H1 (cell line): ENCODE data around the gene TNFSF11. TPM values are rescaled to one million over a fixed set of nuclear protein-coding genes. Genes with fewer than 3 reads are reported as not detected.

Experiments used
- BACH1 ChIP-seq: IDR thresholded peaks from 2 replicates; pipeline ENCODE4 v1.6.1; 2012; ENCODE audit warnings: low read length, improper control_type of control experiment
- RFX5 ChIP-seq: IDR thresholded peaks from 2 replicates; pipeline ENCODE4 v1.6.1; 2011; ENCODE audit warnings: low read depth, low read length, improper control_type of control experiment, borderline replicate concordance
- SIX5 ChIP-seq: IDR thresholded peaks from 2 replicates; pipeline ENCODE4 v1.6.1; 2011; ENCODE audit warnings: mild to moderate bottlenecking, low read depth, low read length
- YY1 ChIP-seq: IDR thresholded peaks from 2 replicates; pipeline ENCODE4 v1.6.1; 2011; ENCODE audit warnings: low read depth, mild to moderate bottlenecking, low read length
- polyA plus RNA-seq, 7 experiments: library from polyadenylated mRNA; depleted of rRNA in 3 of 7; stranded (reverse) in 5 of 7; unstranded in 2 of 7; fragments of >200 nt in 5 of 7; fragments of 200-250 nt in 2 of 7; gene quantifications; 1 replicate in 5 of 7; 2 replicates in 1 of 7; 4 replicates in 1 of 7; pipeline versions ENCODE4 v1.2.1 to v1.2.3, GENCODE V29; 2011 to 2013; ENCODE audit warnings: missing spikeins in 2 of 7, mixed read lengths in 2 of 7
- total RNA-seq: library from RNA; stranded (reverse); fragmentation: NEBNext Ultra II Directional; extraction: Animal tissue kit (Norgen Biotek cat#: 25700); gene quantifications from 2 replicates; pipeline ENCODE4 v1.2.1, GENCODE V29; 2021

The TNFSF11 gene
- total and polyA plus RNA-seq, 2 of the 8 experiments (the other 6 are each of a cell fraction or from before 2014, with no cell fraction given) = 9.3 to 12.0 TPM

GRCh38 chr13:42581427-42581826 is 7.5 kb downstream of the TNFSF11 start (continued):
- no peak for TF ChIP-seq RFX5
- TF ChIP-seq SIX5 = no peak
- no peak for TF ChIP-seq YY1
- TF ChIP-seq BACH1 = no peak
